ENCODE data around the gene MYL1. TPM values are rescaled to one million over a fixed set of nuclear protein-coding genes. Genes with fewer than 3 reads are reported as not detected.

Gene MYL1
- total RNA-seq, 1 donor from 2014 or later: not detected

DNA sequence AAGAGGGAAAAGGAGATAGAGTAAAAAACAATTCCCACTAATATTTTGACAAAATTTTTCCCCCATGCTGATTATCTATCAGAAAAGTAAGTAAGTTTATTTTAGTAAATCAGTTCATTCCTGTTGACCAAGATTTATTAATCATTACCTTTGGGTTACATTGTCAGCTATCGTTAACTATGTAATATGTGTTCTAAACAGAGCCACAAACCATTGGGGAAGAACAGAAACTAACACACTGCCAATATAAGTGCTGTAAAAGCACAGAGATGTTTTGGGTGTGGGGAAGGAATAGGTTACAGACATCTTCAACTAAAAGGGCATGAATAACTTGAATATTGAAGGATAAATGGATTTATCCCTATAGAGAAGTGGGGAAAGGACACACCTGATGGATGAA is 47.3 kb downstream of the MYL1 start:
- DNase-seq (ENCODE audit: low read depth): peak; percentile 55

DNA sequence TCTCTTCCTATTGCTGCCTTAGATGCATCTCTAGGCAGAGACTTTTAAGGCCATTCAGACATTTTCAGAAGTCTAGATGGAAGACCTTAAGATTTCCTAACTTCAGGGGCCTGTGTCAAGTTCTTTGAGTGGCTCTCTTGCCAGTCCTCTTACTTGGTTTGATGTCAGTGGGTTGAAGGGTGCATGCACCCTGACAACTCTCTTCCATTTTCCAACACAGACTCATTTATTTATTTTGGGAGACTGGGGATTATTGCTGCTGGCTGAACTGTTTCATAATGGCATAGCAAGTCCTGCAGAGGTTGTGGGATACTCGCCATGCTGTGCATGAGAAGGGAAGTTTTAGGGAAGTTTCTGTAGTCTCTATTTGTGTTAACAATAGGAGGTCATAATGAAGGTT is 50.7 kb downstream of the MYL1 start:
- no peak for DNase-seq (ENCODE audit: low read depth)

DNA sequence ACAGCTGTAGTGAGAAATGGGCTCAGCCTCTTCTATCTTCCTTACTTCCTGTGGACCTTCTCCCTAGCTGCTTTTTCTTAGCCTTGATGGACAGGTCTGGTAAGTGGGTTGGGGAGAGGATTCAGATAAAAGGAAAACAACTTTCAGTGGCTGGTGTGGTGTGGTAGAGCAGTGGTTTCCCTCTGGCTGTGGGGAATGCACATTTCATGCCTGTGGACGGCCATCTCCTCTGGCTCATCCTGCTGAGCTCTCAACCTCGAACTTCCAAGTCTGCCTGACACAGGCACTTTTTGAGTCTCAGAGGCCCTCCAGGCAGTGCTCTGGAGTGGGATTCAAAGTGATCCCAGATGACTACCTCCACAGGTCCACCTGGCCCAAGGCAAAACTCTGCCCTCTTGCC is 51.1 kb downstream of the MYL1 start:
- DNase-seq (ENCODE audit: low read depth): no peak

DNA sequence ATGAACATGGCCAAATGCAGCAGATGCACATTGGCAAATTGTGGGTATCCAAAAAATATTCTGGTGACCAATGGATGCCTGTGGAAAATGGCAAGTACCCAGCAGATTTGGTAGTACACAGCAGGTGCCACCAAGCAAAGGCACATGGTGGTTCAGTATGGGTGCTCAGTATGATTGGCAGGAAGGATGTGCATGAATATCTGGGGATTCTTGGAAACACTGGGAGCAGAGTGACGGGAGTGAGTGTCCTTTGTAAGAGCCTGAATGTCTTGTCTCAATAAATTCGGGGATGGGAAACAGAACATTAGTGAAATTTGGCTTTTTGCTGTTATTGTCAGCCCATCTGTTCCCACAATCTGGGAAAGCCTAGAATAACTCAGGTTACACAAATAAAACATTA is 52.9 kb downstream of the MYL1 start:
- no peak for DNase-seq (ENCODE audit: low read depth)

DNA sequence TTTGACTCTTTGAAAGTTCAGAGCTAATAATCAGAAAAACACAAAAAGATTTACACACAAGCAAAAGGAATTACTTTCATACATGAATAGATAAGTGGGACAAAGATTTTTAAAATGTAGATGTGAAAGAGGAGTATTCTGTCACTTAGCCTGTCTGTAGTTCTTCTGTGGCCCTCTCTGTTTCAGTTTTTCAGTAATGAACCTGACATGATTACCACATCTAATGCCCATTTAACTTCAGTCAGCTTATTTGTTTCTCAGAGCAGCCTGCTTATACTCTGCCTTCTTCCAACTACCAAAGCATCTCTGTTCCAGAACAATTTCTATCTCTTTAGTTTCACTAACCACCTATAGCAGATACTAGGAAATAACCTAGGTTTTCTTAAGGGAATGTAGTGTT is 55.3 kb downstream of the MYL1 start:
- no peak for DNase-seq (ENCODE audit: low read depth)

DNA sequence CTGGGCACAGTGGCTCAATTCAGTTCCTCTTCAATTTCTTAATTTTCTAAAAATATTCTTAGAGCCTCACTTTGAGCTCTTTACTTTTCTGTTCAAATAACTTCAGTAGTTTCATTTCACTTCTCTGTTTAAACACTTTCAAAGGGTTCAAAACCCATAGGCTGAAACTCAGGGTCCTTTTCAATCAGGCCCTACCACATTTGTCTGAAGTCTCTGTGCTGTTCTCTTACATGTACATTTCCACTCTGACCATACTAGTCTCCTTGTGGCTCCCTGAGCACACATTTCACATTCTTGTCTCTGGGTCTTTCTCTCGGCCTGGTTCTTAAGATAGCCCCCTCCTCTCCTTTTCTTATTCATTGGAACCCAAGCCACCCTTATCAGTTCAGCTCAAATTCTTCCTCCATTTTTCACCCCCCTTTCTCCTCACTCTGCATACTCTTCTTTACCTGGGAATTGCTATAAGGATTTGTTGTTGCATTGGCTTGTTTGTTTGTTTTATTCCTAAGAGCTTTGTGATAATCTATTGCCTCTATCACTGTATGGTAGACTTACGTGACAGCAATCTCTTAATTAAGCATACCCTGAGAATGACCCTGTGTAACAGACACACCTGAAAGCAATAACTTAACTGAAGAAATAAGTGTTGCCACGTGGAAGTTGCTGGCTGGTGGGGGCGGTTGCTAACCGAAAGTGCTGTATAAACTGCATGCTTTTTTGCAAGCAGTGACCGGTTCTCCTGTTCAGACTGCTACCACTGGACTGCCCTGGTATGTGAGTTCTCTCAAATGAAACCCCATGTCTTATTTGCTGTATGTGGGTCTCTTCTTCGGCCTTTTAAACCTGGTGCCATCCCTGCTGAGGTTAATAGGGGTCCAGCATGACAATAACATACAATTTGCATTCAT is 62.0 kb downstream of the MYL1 start:
- DNase-seq (ENCODE audit: low read depth): peak; percentile 9

DNA sequence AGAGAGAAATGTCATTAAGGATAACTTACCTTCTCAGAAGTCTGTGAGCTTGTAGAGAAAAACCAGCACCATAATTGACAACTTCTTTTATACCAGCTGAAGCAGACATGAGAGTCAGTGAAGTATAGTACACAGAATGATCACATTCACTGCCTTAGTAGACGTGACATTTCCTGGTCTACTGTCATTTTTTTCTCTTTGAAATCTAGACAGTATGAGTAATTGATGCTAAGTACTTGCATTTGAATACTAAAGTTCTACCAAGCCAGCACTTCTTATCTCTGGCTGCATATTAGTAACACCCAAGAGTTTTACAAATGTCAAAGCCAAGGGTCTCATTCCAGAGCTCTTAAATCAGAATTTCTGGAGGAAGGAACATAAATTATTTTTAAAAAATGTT is 64.4 kb downstream of the MYL1 start:
- DNase-seq (ENCODE audit: low read depth): no peak

Other genes starting within 250 kb of the MYL1 start
- 22.4 and 67.1 TPM in 2 replicates for gene KANSL1L, start 143.8 kb downstream of the MYL1 start, total RNA-seq
- 0.17 and 3.8 TPM in 2 replicates for gene ACADL, start 89.7 kb downstream of the MYL1 start, total RNA-seq
- 39.9 and 95.0 TPM in 2 replicates for gene LANCL1, start 161.6 kb upstream of the MYL1 start, total RNA-seq
- gene CPS1, start 241.4 kb upstream of the MYL1 start, total RNA-seq: 12.3 and 38.4 TPM in 2 replicates

Measured in renal cortical epithelial cell (primary cell).